Muscle layer of duodenum (tissue), 2 donors: ENCODE measurements around the gene MYO15B.

ENCODE experiments used
- H3K27ac ChIP-seq: one replicate; pipeline ENCODE4 v1.7.0; 2013; ENCODE audit warnings: mild to moderate bottlenecking, low read length
- H3K27me3 ChIP-seq: one replicate; pipeline ENCODE4 v1.7.0; 2013; ENCODE audit warnings: low read depth, mild to moderate bottlenecking, control low read depth, low read length
- H3K36me3 ChIP-seq, 2 donors: one replicate each; pipeline ENCODE4 v1.7.0; 2013; ENCODE audit warnings: low read length in 2 of 2, control low read depth in 1 of 2, mild to moderate bottlenecking in 1 of 2; ENCODE audit not compliant: insufficient read depth in 2 of 2, control insufficient read depth in 1 of 2
- H3K4me1 ChIP-seq, 2 donors: one replicate each; pipeline ENCODE4 v1.7.0; 2013; ENCODE audit warnings: low read length in 2 of 2, mild to moderate bottlenecking in 2 of 2, control low read depth in 1 of 2, moderate library complexity in 1 of 2; ENCODE audit not compliant: insufficient read depth in 2 of 2, control insufficient read depth in 1 of 2
- H3K4me3 ChIP-seq, 2 donors: one replicate each; pipeline ENCODE4 v1.7.0; 2013; ENCODE audit warnings: low read length in 2 of 2, low read depth in 1 of 2, mild to moderate bottlenecking in 1 of 2
- H3K9me3 ChIP-seq, 2 donors: one replicate each; pipeline ENCODE4 v1.7.0; 2013; ENCODE audit warnings: low read length in 2 of 2, control low read depth in 1 of 2, mild to moderate bottlenecking in 1 of 2; ENCODE audit not compliant: control insufficient read depth in 1 of 2
- donor health status: healthy.

MYO15B gene

GRCh38 chr17:75561927-75562603, 25.5 kb upstream of the MYO15B start:
- Histone ChIP-seq H3K9me3 (no peaks in the 10 kb centered on the region), H3K4me3 (no peak overlapping the region), H3K4me1 (peaks cover 0 to 4% of the 10 kb centered on the region in 2 donors), H3K27me3 (no peaks in the 10 kb centered on the region), H3K27ac (no peak overlapping the region), H3K36me3 (no peaks in the 10 kb centered on the region)

- no peak overlapping the region for H3K27ac ChIP-seq
- no peaks in the 10 kb centered on the region for H3K36me3 ChIP-seq
These were observed 24.4 kb upstream of the MYO15B start for GRCh38 chr17:75563063-75563758.

DNA sequence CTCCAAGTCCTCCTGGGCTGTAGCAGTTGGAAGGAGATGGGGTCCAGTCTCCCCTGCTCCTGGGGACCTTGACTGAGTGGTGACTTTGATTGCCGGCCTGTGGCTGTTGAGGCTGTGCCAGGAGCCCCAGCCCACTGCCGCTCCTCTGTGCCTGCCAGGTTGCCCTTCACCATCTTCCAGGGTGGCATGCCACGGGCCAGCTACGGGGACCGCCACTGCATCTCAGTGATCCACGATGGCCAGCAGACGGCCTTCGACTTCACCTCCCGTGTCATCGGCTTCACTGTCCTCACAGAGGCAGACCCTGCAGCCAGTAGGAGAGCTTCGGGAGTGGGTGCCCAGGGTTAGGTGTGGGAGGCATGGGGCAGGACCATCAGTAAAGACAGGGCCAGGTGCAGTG, 23.4 kb upstream of the MYO15B start:
- no peaks in the 10 kb centered on the region for H3K4me1 ChIP-seq
- no peaks in the 10 kb centered on the region for H3K9me3 ChIP-seq
- H3K27ac ChIP-seq = no peak overlapping the region
- no peaks in the 10 kb centered on the region for H3K36me3 ChIP-seq
- H3K27me3 ChIP-seq = no peaks in the 10 kb centered on the region
- no peak overlapping the region for H3K4me3 ChIP-seq

More at GRCh38 chr17:75563063-75563758, 24.4 kb upstream of the MYO15B start:
- Histone ChIP-seq H3K4me1 (no peaks in the 10 kb centered on the region), H3K4me3 (no peak overlapping the region), H3K27me3 (no peaks in the 10 kb centered on the region), H3K9me3 (no peaks in the 10 kb centered on the region)

- H3K27ac ChIP-seq = no peak overlapping the region
- H3K27me3 ChIP-seq = no peaks in the 10 kb centered on the region
- H3K4me3 ChIP-seq = no peak overlapping the region
- H3K36me3 ChIP-seq = no peaks in the 10 kb centered on the region
- H3K9me3 ChIP-seq = no peaks in the 10 kb centered on the region
- no peaks in the 10 kb centered on the region for H3K4me1 ChIP-seq
These were observed 22.5 kb upstream of the MYO15B start for GRCh38 chr17:75565066-75565465.

GRCh38 chr17:75565618-75566017, 22.0 kb upstream of the MYO15B start:
- Histone ChIP-seq H3K27ac (no peak overlapping the region), H3K4me3 (no peak overlapping the region), H3K36me3 (no peaks in the 10 kb centered on the region), H3K27me3 (no peaks in the 10 kb centered on the region), H3K4me1 (no peaks in the 10 kb centered on the region), H3K9me3 (no peaks in the 10 kb centered on the region)

DNA sequence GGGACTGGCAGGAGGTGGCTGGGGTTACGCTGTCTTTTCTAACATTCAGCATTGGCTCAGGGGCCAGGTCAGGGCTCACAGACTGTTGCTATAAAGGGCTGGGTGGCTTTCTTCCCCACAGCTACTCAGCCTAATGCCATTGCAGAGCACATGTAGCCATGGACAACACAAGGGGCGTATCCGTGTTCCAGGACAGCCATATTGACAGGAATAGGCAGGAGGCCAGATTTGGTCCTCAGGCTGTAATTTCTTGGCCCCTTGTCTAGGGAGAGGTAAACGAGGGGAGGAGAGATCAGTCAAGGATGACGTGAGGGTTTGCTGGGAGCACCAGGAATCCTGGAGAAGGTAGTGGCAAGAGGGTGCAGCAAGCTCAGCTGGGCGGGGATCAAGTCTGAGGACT, 21.2 kb upstream of the MYO15B start:
- H3K9me3 ChIP-seq = no peaks in the 10 kb centered on the region
- no peaks in the 10 kb centered on the region for H3K36me3 ChIP-seq

DNA sequence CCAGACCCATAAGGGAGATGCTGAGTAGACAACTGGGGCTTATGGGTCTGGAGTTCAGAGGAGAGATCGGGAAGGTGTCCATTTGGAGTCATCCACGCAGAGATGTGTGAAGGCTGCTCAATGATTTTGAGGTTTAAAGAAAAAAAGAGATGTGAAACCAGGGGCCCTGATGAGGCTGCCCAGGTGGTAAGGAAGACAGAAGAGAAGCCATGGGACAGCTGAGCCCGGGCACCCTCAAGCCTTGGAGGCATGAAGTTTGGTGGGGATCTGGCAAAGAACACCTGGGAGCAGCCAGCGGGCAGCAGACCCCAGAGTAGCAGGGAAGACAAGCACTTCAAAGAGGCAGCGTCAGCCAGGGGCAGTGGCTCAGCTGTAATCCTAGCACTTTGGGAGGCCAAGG, 20.8 kb upstream of the MYO15B start:
- Histone ChIP-seq H3K27me3 (no peaks in the 10 kb centered on the region), H3K27ac (no peak overlapping the region), H3K4me3 (no peak overlapping the region), H3K4me1 (no peaks in the 10 kb centered on the region), H3K9me3 (no peaks in the 10 kb centered on the region), H3K36me3 (no peaks in the 10 kb centered on the region)

More for the DNA sequence above, 21.2 kb upstream of the MYO15B start:
- no peak overlapping the region for H3K27ac ChIP-seq
- H3K4me1 ChIP-seq = no peaks in the 10 kb centered on the region
- H3K27me3 ChIP-seq = no peaks in the 10 kb centered on the region
- H3K4me3 ChIP-seq = no peak overlapping the region

DNA sequence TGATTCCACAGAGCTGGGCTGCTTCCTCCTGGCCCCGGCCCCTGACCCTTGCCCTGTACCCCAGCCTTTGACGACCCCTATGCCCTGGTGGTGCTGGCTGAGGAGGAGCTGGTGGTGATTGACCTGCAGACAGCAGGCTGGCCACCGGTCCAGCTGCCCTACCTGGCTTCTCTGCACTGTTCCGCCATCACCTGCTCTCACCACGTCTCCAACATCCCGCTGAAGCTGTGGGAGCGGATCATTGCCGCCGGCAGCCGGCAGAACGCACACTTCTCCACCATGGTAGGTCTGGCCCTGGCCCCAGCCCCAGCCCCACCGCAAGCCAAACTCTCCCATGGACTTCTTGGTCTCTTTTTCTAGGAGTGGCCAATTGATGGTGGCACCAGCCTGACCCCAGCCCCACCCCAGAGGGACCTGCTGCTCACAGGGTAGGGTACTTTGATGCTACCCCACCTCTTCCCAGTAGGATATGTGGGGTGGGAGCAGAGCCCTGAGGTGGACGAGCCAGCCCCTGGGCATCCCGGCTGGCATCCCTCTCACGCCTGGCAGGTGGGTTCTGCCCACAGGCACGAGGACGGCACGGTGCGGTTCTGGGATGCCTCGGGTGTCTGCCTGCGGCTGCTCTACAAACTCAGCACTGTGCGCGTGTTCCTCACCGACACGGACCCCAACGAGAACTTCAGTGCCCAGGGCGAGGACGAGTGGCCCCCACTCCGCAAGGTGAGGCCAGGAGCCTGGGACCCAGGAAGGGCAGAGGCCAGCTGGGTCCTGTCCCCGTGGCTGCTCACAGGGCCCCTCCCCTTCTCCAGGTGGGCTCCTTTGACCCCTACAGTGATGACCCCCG, 19.0 kb upstream of the MYO15B start:
- Histone ChIP-seq H3K4me3 (no peak overlapping the region), H3K36me3 (no peaks in the 10 kb centered on the region), H3K9me3 (no peaks in the 10 kb centered on the region), H3K27ac (no peak overlapping the region), H3K4me1 (no peaks in the 10 kb centered on the region), H3K27me3 (no peaks in the 10 kb centered on the region)

- H3K27ac ChIP-seq = no peak overlapping the region
- no peak overlapping the region for H3K4me3 ChIP-seq
- H3K27me3 ChIP-seq = no peaks in the 10 kb centered on the region
- no peaks in the 10 kb centered on the region for H3K9me3 ChIP-seq
- no peaks in the 10 kb centered on the region for H3K36me3 ChIP-seq
- no peaks in the 10 kb centered on the region for H3K4me1 ChIP-seq
These were observed 17.4 kb upstream of the MYO15B start for GRCh38 chr17:75570034-75570676.

DNA sequence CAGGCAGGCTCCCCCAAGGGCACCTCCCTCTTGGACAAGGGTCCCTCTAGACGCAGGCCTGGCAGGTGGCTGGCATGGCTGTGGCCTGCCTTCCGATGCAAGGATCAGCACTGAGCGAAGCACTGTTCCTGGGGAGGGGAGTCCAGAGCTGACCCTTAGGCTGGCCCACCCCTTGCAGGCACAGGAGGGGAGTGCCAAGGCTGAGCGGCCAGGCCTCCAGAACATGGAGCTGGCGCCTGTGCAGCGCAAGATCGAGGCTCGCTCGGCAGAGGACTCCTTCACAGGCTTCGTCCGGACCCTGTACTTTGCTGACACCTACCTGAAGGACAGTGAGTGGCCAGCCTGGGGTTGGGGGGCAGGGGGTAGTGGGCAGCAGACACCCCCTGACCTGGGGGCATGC, 16.8 kb upstream of the MYO15B start:
- no peaks in the 10 kb centered on the region for H3K36me3 ChIP-seq
- no peak overlapping the region for H3K4me3 ChIP-seq
- H3K9me3 ChIP-seq = no peaks in the 10 kb centered on the region
- H3K27me3 ChIP-seq = no peaks in the 10 kb centered on the region
- H3K27ac ChIP-seq = no peak overlapping the region
- H3K4me1 ChIP-seq = no peaks in the 10 kb centered on the region
